ENCODE measurements around the gene ZNF845.
"Not testable (repeated sequence)": the region's sequence is repeated elsewhere in the genome, so short reads cannot be mapped to it uniquely, and the experiment has no call there.

The ZNF845 gene

DNA sequence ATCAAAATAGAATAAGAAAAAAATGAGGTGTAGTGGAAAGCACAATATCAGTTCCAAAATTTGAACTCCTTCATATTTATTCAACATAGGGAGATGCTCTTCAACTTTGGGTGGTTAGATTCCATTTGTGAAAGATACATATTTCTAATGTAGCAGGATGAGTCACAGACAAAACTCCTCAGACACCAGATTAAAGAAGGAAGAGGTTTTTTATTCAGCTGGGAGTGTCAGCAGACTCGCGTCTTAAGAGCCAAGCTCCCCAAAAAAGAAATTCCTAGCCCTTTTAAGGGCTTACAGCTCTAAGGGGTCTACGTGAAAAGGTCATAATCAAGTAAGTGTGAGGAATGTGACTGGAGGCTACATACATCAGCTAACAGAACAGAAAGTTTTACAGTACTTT lies 54.6 kb downstream of the ZNF845 start:
- no peak for DNase-seq

DNA sequence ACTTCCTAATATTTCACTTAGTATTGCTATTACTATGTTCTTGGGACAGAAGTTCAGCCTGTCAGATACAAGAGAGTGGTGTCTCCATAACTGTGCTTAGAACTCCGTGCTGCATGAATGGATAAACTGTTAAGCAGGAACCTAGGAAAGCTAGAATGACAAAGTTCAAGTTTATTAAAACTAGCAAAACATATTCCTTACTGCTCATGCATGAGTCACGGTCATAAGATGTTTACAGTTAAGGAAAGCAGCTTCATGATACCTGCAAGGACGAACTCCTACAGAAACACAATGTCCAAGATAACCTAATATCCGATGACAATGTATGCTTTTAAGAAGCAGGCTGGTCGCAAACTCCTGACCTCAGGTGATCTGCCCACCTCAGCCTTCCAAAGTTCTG lies 55.4 kb downstream of the ZNF845 start:
- no peak for DNase-seq

DNA sequence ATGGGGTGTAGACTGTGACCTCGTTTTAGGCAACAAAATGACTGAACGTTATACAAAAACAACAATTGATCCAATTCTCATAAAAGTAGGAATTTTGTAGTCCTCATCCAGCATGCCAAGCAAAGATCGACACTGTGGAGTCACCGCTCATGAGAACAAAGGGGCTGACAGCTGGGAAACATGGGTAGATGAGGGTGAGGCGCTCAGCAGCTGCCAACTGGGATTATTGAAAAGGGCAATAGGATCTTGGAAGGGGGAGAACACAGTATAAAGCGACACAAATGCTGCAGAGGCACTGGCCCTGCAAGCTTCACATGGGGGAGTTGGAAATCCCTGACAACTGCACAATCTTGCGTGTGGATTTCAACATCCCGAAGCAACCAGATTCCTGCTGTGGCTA lies 56.0 kb downstream of the ZNF845 start:
- no peak for DNase-seq

DNA sequence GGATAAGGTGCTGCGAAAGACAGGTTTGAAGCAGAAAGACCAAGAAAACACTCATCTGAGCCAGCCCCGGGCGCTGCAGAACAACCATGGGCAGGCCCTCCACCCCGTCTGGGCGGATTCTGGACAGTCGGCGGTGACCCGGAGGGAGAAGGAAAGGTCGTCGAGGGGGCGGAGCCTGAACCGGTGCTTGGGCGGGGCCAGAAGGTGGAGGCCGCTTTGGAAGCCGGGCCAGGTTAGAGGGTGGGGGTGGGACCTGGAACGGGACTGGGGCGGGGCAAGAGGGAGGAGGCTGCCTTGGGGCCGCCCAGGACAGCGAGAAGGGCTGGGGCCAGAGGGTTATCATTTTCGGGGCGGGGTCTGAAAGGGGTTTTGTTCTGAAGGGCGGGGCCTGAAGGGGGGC lies 56.4 kb downstream of the ZNF845 start:
- no peak for DNase-seq

DNA sequence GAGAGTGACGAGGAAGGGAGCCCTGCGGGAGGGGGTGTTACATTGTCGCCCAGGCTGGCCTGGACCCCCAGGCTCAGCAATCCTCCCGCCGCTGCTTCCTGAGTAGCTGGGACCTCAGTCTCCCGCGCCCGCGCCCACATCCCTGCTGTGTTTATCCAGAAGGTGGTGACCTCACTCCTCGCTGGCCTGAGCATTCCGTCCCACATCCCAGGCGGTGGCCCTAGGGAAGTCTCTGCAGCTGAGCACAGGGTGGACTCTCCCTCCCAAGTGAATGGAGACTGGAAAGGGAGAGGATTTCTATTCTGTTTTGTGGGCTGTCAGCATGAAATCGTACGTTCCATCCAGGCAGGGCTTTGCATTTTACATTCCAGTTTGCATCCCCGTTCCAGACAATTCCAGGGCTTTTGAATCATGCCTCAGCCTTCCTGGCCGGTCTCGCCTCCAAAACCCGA lies 61.0 kb downstream of the ZNF845 start:
- DNase-seq, result no peak

DNA sequence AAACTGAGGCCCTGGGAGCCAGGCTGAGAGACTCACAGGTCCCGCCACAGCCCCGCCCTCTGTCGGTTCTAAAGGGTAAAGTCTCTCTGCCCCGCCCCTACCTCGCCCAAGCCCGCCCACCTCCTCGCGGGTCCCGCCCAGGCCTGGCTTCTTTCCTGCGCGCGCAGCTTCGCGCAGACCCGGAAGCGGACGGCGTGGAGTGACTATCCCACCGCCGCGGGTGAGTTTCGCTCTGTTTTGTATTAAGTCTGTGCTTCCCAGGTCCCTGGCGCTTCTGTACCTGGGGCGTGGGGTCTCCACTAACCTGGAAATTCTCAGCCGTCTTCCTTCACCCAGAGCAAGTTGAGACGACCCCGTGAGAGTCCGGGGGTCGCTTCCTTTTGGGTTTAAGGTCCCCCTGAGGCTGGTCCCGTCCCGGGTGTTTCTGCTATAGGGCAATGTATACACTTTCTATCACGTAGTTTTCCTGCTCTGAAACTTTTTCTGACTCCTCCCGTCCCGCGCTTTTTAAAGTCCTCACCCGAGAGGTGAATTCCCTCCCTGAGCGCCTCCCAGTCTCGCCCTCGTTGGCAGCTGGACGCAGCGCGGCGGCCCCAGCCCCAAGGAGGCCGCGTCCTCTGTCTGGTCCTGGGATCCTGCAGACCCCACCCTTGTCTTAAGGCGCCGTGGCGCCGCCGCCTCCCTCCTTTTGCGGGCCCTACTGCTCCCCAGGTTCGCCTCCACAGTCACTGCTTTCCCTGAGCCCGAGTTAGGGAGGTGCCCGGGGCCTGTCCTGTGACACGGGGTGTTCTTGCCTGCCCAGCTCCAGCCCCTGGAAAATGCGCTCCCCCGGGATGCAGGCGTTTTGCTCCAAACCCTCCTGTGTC lies 61.7 kb downstream of the ZNF845 start, which contains the start of gene ZNF765:
Gene ZNF765, plus strand, starts transcription at position 176 of the 866 bp plus-strand sequence. CDS start 2,867 bp downstream, outside the sequence.
- DNase-seq, result peak; percentile 48

DNA sequence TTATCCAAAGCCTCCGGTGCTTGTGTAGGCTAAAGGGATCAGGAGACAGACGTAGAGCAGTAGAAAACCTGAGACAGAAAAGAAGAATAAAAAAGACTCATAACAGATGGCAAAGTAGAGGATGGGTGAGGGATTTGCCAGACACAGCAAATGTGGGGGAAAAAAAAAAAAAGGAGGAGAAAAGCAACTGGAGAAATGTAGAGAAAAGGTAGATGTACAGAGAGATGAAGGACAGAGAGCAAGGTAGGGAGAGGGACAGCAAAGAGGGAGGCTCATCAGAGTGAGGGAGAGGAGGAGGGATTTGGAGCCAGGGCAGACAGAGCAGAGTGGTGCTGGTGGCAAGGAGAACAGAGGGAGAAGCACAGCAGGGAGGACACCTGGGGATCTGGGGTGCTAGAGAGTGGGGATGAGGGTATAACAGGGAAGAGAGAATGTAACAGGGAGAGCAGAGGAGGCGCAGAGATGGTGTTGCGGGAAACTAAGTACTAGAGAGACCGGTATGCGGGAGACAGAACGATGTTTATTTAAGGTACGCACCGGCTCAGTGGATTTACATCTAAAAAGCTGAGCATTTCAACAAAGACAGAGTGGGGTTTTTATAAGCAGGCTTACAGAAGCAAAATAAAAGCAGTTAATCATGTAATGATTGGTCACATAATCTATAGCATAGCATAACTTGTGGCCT lies 62.4 kb downstream of the ZNF845 start:
- DNase-seq, result not testable (repeated sequence)

DNA sequence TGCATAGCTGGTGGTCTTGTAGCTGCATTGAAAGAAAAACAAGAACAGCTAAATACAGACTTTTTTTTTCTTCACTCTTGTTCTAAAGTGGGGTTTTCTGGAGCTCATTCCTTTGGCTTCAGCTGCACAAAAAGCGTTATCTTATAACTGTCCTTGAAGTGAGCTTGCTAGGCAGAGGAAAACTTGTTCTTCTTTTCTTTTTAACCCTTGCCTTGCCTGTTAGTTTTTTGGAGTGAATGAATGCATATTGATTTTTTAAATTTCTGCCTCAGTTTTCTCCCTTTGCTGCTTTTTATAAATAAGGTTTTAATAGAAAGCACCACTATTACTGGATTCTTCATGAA lies 62.9 kb downstream of the ZNF845 start:
- DNase-seq, result no peak

DNA sequence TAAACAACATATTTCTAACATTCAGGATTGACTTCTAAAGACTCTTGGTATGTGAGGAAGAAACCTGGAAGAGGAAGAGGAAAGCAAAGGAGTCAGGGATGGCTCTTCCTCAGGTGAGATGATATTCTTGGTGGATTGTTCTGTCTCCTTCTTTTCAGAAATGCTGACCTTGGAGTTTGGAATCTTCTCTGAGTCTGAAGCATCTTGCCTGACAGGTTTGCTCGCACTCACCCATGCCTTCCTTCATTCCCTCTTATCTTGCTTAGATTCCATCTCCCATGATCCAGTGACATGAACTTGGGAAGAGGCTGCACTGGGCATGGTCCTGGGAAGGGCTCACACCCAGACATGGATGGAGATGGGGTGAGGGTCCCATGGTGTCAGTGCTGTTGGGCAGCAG lies 64.4 kb downstream of the ZNF845 start:
- not testable (repeated sequence) for DNase-seq

Measured in 8988T (cell line).